HG03565 (cell line): ENCODE measurements around the gene MDGA2.
"Not testable (repeated sequence)": the region's sequence is repeated elsewhere in the genome, so short reads cannot be mapped to it uniquely, and the experiment has no call there.

ENCODE experiments used
- ATAC-seq: cut with Tn5 transposase; IDR thresholded peaks from one replicate; pipeline ENCODE4 v1.9.1; 2021; ENCODE audit warnings: mild to moderate bottlenecking, moderate library complexity; ENCODE audit not compliant: unreplicated experiment

The MDGA2 gene

GRCh38 chr14:47246367-47246766 lies 429.0 kb downstream of the MDGA2 start:
- ATAC-seq = no peak

GRCh38 chr14:47242579-47242978 lies 432.8 kb downstream of the MDGA2 start:
- ATAC-seq = not testable (repeated sequence)

GRCh38 chr14:47240748-47241437 lies 434.5 kb downstream of the MDGA2 start:
- no peak for ATAC-seq

GRCh38 chr14:47235619-47236018 lies 439.8 kb downstream of the MDGA2 start:
- ATAC-seq = no peak

- ATAC-seq = no peak
Observed at GRCh38 chr14:47226877-47227520, 448.4 kb downstream of the MDGA2 start.

GRCh38 chr14:47223656-47224055 lies 451.7 kb downstream of the MDGA2 start:
- ATAC-seq = no peak

- ATAC-seq = no peak
Observed at GRCh38 chr14:47220096-47220495, 455.3 kb downstream of the MDGA2 start.

GRCh38 chr14:47211263-47211662 lies 464.1 kb downstream of the MDGA2 start:
- ATAC-seq = no peak

GRCh38 chr14:47210099-47210498 lies 465.3 kb downstream of the MDGA2 start:
- ATAC-seq = no peak

GRCh38 chr14:47208434-47208833 lies 467.0 kb downstream of the MDGA2 start:
- ATAC-seq = no peak

GRCh38 chr14:47207617-47208016 lies 467.8 kb downstream of the MDGA2 start:
- ATAC-seq = no peak

GRCh38 chr14:47200740-47201139 lies 474.7 kb downstream of the MDGA2 start:
- ATAC-seq = no peak

- ATAC-seq = no peak
Observed at GRCh38 chr14:47195582-47195981, 479.8 kb downstream of the MDGA2 start.

GRCh38 chr14:47194055-47194454 lies 481.4 kb downstream of the MDGA2 start:
- no peak for ATAC-seq

- ATAC-seq = not testable (repeated sequence)
Observed at GRCh38 chr14:47192203-47192602, 483.2 kb downstream of the MDGA2 start.

GRCh38 chr14:47191700-47192099 lies 483.7 kb downstream of the MDGA2 start:
- ATAC-seq = no peak

- ATAC-seq = no peak
Observed at GRCh38 chr14:47189911-47190484, 485.4 kb downstream of the MDGA2 start.

GRCh38 chr14:47186486-47186885 lies 488.9 kb downstream of the MDGA2 start:
- no peak for ATAC-seq

GRCh38 chr14:47179906-47180305 lies 495.5 kb downstream of the MDGA2 start:
- ATAC-seq = no peak

GRCh38 chr14:47171896-47172295 lies 503.5 kb downstream of the MDGA2 start:
- ATAC-seq = not testable (repeated sequence)

- no peak for ATAC-seq
Observed at GRCh38 chr14:47167402-47167801, 508.0 kb downstream of the MDGA2 start.

GRCh38 chr14:47155395-47155794 lies 520.0 kb downstream of the MDGA2 start:
- no peak for ATAC-seq
